IgD-negative memory B cell (primary cell): Measurements from ENCODE around the gene EMID1. TPM values are rescaled to one million over a fixed set of nuclear protein-coding genes. Genes with fewer than 3 reads are reported as not detected.

Source experiments
- H3K27ac Mint-ChIP-seq, 3 donors: one replicate each; pipeline ENCODE4 v1.8.0; 2020 to 2022; ENCODE audit warnings: mild to moderate bottlenecking in 3 of 3, mixed read lengths in 3 of 3, moderate library complexity in 1 of 3
- H3K27me3 Mint-ChIP-seq: one replicate; pipeline ENCODE4 v1.8.0; 2021; ENCODE audit warnings: mixed read lengths
- H3K36me3 Mint-ChIP-seq: one replicate; pipeline ENCODE4 v1.8.0; 2020; ENCODE audit warnings: mild to moderate bottlenecking, mixed read lengths
- H3K4me1 Mint-ChIP-seq, 3 donors: one replicate each; pipeline ENCODE4 v1.8.0; 2020 to 2022; ENCODE audit warnings: mixed read lengths in 3 of 3, mild to moderate bottlenecking in 1 of 3
- H3K4me3 Mint-ChIP-seq, 4 donors: one replicate each; pipeline ENCODE4 v1.8.0; 2020 to 2022; ENCODE audit warnings: mild to moderate bottlenecking in 4 of 4, mixed read lengths in 4 of 4, moderate library complexity in 3 of 4
- H3K9me3 Mint-ChIP-seq, 3 donors: one replicate each; pipeline ENCODE4 v1.8.0; 2020 to 2021; ENCODE audit warnings: mixed read lengths in 3 of 3, mild to moderate bottlenecking in 1 of 3
- polyA plus RNA-seq: library from polyadenylated mRNA; unstranded; fragments of 300-500 nt; fragmentation: Illumina TruSeq; gene quantifications from one replicate; pipeline ENCODE4 v1.2.3, GENCODE V29; 2021

The EMID1 gene
- polyA plus RNA-seq, 1 donor from 2014 or later, result not detected

GRCh38 chr22:29288837-29289236 is 83.1 kb downstream of the EMID1 start:
- Mint-ChIP-seq H3K4me3 (no peak overlapping the region), H3K36me3 (peaks cover 11% of the 10 kb centered on the region), H3K9me3 (no peaks in the 10 kb centered on the region), H3K27me3 (no peaks in the 10 kb centered on the region), H3K4me1 (peaks cover 0 to 11% (median 7%) of the 10 kb centered on the region in 3 donors), H3K27ac (peak overlapping the region in 1 of 3 donors; percentile 72)

DNA sequence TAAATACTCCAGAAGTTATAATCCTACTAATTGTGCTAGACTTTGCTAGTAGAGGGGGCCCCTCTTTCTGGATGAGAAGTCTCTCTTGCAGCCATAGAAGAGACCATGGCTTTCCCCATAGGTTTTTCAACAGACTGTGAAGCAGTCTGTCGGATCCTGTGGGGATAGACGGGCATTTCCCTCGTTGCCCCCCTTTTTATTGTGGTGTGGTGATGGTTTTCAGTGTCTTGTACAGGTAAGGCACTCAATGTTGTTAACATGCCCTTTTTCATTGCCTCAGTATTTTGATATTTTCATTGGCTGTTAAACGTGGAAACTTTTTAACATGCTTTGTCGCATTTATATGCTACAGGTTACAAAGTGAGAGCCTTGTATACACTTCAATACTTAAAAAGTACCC is 84.4 kb downstream of the EMID1 start:
- Mint-ChIP-seq H3K27me3 (no peaks in the 10 kb centered on the region), H3K4me3 (no peak overlapping the region), H3K9me3 (no peaks in the 10 kb centered on the region), H3K27ac (no peak overlapping the region), H3K4me1 (peaks cover 0 to 7% (median 7%) of the 10 kb centered on the region in 3 donors), H3K36me3 (peaks cover 11% of the 10 kb centered on the region)

GRCh38 chr22:29291215-29291614 is 85.5 kb downstream of the EMID1 start:
- Mint-ChIP-seq H3K9me3 (no peaks in the 10 kb centered on the region), H3K36me3 (peaks cover 9% of the 10 kb centered on the region), H3K4me3 (no peak overlapping the region), H3K27ac (peak overlapping the region in 1 of 3 donors; percentile 82), H3K27me3 (no peaks in the 10 kb centered on the region), H3K4me1 (peaks cover 0 to 5% (median 4%) of the 10 kb centered on the region in 3 donors)

GRCh38 chr22:29292379-29292778 is 86.7 kb downstream of the EMID1 start:
- Mint-ChIP-seq H3K27me3 (no peaks in the 10 kb centered on the region), H3K4me3 (no peak overlapping the region), H3K4me1 (peaks cover 0 to 4% (median 2%) of the 10 kb centered on the region in 3 donors), H3K9me3 (no peaks in the 10 kb centered on the region), H3K27ac (peak overlapping the region in 1 of 3 donors; percentile 4), H3K36me3 (peaks cover 8% of the 10 kb centered on the region)

GRCh38 chr22:29298641-29299040 is 92.9 kb downstream of the EMID1 start:
- peak overlapping the region in 1 of 3 donors; percentile 90 for H3K27ac Mint-ChIP-seq

DNA sequence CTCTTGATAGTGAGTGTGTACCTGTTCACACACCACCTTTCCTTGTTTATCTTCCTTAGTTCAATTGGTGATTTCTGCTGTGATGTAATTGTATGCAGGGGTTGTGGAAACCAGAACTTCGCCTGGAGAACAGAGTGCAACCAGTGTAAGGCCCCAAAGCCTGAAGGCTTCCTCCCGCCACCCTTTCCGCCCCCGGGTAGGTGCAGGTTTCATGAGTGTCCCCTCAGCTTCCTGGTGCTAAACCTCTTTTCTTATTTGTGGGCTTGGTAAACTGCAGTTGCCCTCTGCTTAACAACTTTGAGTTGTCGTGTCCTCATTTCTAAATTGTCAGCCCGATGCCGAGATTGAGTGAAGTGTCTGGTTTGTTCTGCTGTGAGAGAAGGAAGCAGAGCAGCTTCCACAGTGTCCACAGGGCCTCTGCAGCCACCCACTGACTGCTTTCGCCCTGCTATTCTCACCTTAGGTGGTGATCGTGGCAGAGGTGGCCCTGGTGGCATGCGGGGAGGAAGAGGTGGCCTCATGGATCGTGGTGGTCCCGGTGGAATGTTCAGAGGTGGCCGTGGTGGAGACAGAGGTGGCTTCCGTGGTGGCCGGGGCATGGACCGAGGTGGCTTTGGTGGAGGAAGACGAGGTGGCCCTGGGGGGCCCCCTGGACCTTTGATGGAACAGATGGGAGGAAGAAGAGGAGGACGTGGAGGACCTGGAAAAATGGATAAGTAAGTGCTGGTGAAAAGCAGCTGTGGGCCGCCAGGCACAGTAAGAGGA is 93.6 kb downstream of the EMID1 start:
- H3K4me1 Mint-ChIP-seq, result peaks cover 0 to 6% (median 4%) of the 10 kb centered on the region in 3 donors
- H3K4me3 Mint-ChIP-seq, result no peak overlapping the region
- peak overlapping the region in 1 of 3 donors; percentile 90 for H3K27ac Mint-ChIP-seq
- H3K9me3 Mint-ChIP-seq, result no peaks in the 10 kb centered on the region
- H3K27me3 Mint-ChIP-seq, result peaks cover 3% of the 10 kb centered on the region
- H3K36me3 Mint-ChIP-seq, result peaks cover 5% of the 10 kb centered on the region

More at GRCh38 chr22:29298641-29299040, 92.9 kb downstream of the EMID1 start:
- Mint-ChIP-seq H3K36me3 (peaks cover 5% of the 10 kb centered on the region), H3K27me3 (no peaks in the 10 kb centered on the region), H3K4me1 (peaks cover 0 to 6% (median 0%) of the 10 kb centered on the region in 3 donors), H3K4me3 (no peak overlapping the region), H3K9me3 (no peaks in the 10 kb centered on the region)

- Mint-ChIP-seq H3K36me3 (peaks cover 5% of the 10 kb centered on the region), H3K27me3 (peaks cover 9% of the 10 kb centered on the region), H3K27ac (no peak overlapping the region), H3K4me3 (no peak overlapping the region), H3K4me1 (peaks cover 0 to 6% (median 4%) of the 10 kb centered on the region in 3 donors), H3K9me3 (no peaks in the 10 kb centered on the region)
Measured at GRCh38 chr22:29300467-29300806, 94.7 kb downstream of the EMID1 start.

DNA sequence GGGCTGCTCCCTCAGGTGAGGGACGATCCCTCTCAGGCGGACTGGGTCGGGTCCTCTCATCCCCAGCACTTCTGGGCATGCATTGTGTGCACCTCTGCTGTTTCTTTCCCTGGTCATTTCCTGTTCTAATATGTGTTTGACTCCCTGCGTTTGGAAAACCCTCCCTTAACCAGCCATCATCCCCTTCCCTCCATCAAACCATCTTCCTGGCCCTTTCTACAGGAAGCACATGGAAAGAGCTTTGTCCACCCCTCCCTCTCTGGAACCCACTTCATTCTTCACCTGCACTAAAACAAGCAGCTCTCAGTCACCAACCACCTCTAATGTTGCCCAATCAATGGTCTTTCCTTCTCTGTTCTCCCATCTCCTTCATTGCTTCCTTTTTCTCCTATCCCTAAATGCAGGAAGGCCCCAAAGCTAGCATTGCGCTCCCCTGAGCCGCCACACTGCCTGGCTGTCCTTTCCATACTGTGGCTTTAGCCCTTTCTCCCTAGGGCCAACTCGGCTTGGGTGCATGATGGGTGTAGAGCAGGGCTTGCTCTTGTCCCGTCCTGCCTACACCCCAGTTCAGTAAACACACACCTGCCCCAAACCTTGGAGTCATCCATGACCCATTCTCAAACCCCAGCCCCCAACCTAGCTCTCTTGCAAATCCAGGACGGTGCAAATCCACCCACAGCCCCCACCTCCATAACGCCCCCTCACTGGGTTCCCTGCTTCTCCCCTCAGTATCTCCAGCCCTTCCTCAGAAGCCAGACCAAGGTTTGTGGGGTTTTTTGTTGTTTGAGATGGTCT is 95.3 kb downstream of the EMID1 start:
- H3K9me3 Mint-ChIP-seq, result no peaks in the 10 kb centered on the region
- peaks cover 11% of the 10 kb centered on the region for H3K27me3 Mint-ChIP-seq
- H3K4me3 Mint-ChIP-seq, result no peak overlapping the region
- H3K4me1 Mint-ChIP-seq, result peaks cover 0 to 7% (median 4%) of the 10 kb centered on the region in 3 donors
- H3K27ac Mint-ChIP-seq, result peak overlapping the region in 1 of 3 donors; percentile 14
- H3K36me3 Mint-ChIP-seq, result peaks cover 5% of the 10 kb centered on the region

DNA sequence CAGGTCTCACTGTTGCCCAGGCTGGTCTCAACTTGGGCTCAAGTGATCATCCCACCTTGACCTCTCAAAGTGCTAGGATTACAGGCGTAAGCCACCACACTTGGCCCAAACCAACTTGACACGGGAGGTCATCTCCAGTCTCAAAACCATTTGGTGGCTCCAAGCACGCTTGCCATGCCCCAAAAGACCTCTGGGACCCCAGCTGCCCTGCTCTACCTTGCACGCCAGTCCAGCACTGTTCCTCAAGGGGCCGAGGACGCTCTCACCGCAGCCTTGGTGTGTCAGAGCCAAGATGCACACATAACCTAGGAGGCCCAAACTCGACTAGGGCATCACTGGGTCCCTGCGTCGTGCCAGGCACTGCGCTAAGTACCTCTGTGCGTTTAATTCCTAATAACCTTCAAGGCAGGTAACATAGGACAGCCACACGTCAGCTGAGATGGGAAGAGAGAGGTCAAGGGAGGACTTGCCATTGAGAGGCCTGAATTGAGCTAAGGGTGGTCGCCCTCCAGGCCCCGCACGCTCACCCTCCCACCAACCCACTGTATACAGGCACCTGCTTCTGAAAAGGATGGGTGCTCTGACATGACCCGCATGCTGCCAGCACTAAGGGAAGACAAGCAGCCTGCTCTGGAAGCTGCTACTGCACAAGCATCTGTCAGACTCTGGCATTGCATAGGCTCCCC is 96.2 kb downstream of the EMID1 start:
- no peak overlapping the region for H3K4me3 Mint-ChIP-seq
- no peaks in the 10 kb centered on the region for H3K9me3 Mint-ChIP-seq
- no peak overlapping the region for H3K27ac Mint-ChIP-seq
- peaks cover 5% of the 10 kb centered on the region for H3K36me3 Mint-ChIP-seq
- peaks cover 2 to 7% (median 4%) of the 10 kb centered on the region in 3 donors for H3K4me1 Mint-ChIP-seq
- H3K27me3 Mint-ChIP-seq, result peaks cover 12% of the 10 kb centered on the region

- peak overlapping the region in 1 of 3 donors; percentile 31 for H3K27ac Mint-ChIP-seq
- peaks cover 3% of the 10 kb centered on the region for H3K36me3 Mint-ChIP-seq
- peaks cover 3 to 7% (median 5%) of the 10 kb centered on the region in 3 donors for H3K4me1 Mint-ChIP-seq
- H3K27me3 Mint-ChIP-seq, result peaks cover 13% of the 10 kb centered on the region
- no peak overlapping the region for H3K4me3 Mint-ChIP-seq
- H3K9me3 Mint-ChIP-seq, result no peaks in the 10 kb centered on the region
Measured at GRCh38 chr22:29302402-29302680, 96.6 kb downstream of the EMID1 start.

GRCh38 chr22:29302681-29303465 is 97.2 kb downstream of the EMID1 start:
- no peaks in the 10 kb centered on the region for H3K9me3 Mint-ChIP-seq
- peak overlapping the region in 1 of 3 donors; percentile 31 for H3K27ac Mint-ChIP-seq
- H3K4me1 Mint-ChIP-seq, result peaks cover 4 to 8% (median 7%) of the 10 kb centered on the region in 3 donors
- peaks cover 16% of the 10 kb centered on the region for H3K27me3 Mint-ChIP-seq
- peaks cover 3% of the 10 kb centered on the region for H3K36me3 Mint-ChIP-seq
- H3K4me3 Mint-ChIP-seq, result peak overlapping the region in 1 of 4 donors; percentile 27

GRCh38 chr22:29305836-29306174 is 100.1 kb downstream of the EMID1 start:
- Mint-ChIP-seq H3K27me3 (peaks cover 21% of the 10 kb centered on the region), H3K27ac (no peak overlapping the region), H3K4me3 (peak overlapping the region in 3 of 4 donors; percentile 75 to 92 (median 88)), H3K4me1 (peaks cover 4 to 8% (median 4%) of the 10 kb centered on the region in 3 donors), H3K36me3 (no peaks in the 10 kb centered on the region), H3K9me3 (no peaks in the 10 kb centered on the region)

GRCh38 chr22:29306175-29306834 is 100.6 kb downstream of the EMID1 start, which contains the start of gene GAS2L1:
GAS2L1 (plus strand) TSS chr22:29306650; CDS start chr22:29308106, 1,456 bp downstream.
- peaks cover 2 to 8% (median 6%) of the 10 kb centered on the region in 3 donors for H3K4me1 Mint-ChIP-seq
- no peaks in the 10 kb centered on the region for H3K36me3 Mint-ChIP-seq
- peaks cover 26% of the 10 kb centered on the region for H3K27me3 Mint-ChIP-seq
- H3K9me3 Mint-ChIP-seq, result no peaks in the 10 kb centered on the region
- H3K4me3 Mint-ChIP-seq, result peak within 1 kb of the TSS; percentile 75 to 92 (median 88)
- peak within 1 kb of the TSS in 1 of 3 donors; percentile 93 for H3K27ac Mint-ChIP-seq
